GM18505 (cell line): ENCODE data around the gene YARS1.
A peak's percentile ranks its signal among the peaks of the same experiment; 100 is the strongest.

Experiments used
- ATAC-seq: cut with Tn5 transposase; IDR thresholded peaks from one replicate; pipeline ENCODE4 v1.9.1; 2021; ENCODE audit not compliant: unreplicated experiment
- POLR2A ChIP-seq: IDR thresholded peaks from 4 replicates; pipeline ENCODE4 v1.6.1; 2011; ENCODE audit warnings: borderline replicate concordance; ENCODE audit not compliant: insufficient read depth, insufficient read length; ENCODE audit errors: extremely low read depth

YARS1 gene

GRCh38 chr1:32780628-32781234, 36.4 kb downstream of the YARS1 start:
- TF ChIP-seq POLR2A = no peak
- no peak for ATAC-seq

DNA sequence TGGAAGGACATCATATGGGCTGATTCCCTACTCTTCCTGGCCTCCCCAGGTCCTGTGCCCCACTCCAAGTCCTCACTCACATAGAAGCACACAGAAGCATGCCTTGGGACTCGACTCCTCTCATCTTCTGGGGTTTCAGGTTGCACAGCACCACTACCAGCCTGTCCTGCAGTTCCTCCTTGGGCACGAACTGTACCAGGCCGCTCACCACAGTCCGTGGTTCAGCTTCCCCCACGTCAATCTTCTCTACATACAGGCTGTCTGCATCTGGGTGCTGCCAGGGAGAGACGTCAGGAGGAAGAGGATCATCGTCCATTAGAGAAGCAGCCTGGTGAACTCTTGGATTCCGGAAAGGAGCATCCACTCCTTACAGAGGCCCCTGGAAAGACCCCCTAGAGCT, 37.2 kb downstream of the YARS1 start:
- ATAC-seq = no peak
- no peak for TF ChIP-seq POLR2A

DNA sequence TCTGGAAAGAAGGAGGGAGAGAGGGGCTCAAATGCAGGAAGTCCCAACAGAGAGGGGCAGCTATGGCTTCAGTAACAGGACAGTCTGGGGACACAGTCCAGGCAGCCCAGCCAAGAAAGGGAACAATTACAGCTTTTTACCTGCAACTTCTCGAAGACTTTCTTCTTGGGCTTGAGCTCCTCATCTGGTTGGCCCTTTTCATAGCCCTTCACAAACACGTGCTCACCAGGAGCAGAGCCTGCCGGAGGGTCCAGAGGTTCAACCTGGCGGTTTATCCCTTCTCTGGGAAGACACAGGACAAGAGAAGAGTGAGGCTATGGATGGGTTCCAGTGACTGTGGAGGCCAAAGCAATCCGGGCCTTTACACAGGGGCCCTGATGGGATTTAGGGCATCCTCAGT, 37.9 kb downstream of the YARS1 start:
- no peak for ATAC-seq
- TF ChIP-seq POLR2A = no peak

DNA sequence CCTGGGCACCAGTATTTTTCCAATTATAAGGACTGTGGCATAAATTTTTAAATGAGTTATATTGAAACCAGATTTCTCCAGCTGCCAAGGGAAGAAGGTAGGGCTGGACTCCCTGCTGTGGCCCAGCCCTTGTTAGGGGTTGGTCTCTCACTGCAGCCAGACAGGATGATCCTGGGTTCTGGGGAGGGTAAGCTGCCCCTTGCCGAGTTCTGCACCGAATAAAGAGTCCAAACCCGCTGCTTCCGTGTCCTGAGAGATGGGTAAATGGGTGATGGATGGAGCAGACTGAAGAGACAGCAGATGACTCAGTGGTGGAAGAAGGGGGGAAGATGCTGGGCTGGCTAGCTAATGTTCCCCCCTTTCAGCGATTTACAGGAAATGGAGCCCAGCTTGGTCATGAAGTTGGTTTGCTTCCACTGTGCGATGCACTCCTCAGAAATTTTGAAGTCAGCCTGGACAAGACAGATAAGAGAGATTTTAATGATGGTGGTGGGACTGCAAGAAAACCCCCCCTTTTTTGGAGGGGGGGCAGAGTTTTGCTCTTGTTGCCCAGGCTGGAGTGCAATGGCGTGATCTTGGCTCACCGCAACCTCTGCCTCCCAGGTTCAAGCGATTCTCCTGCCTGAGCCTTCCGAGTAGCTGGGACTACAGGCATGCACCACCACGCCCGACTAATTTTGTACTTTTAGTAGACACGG, 41.4 kb downstream of the YARS1 start:
- TF ChIP-seq POLR2A = no peak
- no peak for ATAC-seq

- no peak for ATAC-seq
- no peak for TF ChIP-seq POLR2A
These were observed 42.1 kb downstream of the YARS1 start for GRCh38 chr1:32774950-32775634.

DNA sequence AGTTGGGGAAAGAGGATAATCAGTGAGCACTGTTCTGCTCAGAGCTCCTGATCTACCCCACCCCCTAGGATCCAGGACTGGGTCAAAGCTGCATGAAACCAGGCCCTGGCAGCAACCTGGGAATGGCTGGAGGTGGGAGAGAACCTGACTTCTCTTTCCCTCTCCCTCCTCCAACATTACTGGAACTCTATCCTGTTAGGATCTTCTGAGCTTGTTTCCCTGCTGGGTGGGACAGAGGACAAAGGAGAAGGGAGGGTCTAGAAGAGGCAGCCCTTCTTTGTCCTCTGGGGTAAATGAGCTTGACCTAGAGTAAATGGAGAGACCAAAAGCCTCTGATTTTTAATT, 42.7 kb downstream of the YARS1 start:
- no peak for ATAC-seq
- TF ChIP-seq POLR2A = no peak

DNA sequence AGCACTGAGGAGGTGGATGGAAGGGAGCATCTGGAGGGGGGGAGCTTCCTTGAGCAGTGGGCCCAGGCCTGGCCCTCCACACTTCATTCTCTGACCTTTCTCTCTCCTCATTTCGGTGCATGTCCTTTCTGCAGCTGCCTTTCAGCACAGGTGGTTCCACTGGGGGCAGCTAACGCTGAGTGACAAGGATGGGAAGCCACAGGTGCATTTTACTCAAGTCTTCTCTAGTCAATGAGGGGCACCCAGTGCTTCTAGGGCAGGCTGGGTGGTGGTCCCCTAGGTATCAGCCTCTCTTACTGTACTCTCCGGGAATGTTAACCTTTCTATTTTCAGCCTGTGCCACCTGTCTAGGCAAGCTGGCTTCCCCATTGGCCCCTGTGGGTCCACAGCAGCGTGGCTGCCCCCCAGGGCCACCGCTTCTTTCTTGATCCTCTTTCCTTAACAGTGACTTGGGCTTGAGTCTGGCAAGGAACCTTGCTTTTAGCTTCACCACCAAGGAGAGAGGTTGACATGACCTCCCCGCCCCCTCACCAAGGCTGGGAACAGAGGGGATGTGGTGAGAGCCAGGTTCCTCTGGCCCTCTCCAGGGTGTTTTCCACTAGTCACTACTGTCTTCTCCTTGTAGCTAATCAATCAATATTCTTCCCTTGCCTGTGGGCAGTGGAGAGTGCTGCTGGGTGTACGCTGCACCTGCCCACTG, 43.2 kb downstream of the YARS1 start:
- no peak for ATAC-seq
- TF ChIP-seq POLR2A = no peak

- no peak for ATAC-seq
- TF ChIP-seq POLR2A = peak; percentile 14
These were observed 44.0 kb downstream of the YARS1 start for GRCh38 chr1:32773018-32773763.

GRCh38 chr1:32772281-32773017, 44.7 kb downstream of the YARS1 start:
- no peak for ATAC-seq
- TF ChIP-seq POLR2A = no peak

- TF ChIP-seq POLR2A = no peak
- no peak for ATAC-seq
These were observed 45.4 kb downstream of the YARS1 start for GRCh38 chr1:32771561-32772280.

- ATAC-seq = no peak
- TF ChIP-seq POLR2A = no peak
These were observed 46.2 kb downstream of the YARS1 start for GRCh38 chr1:32770741-32771548.
